Pericardium fibroblast (primary cell): ENCODE results near the gene POM121L2. TPM values are rescaled to one million over a fixed set of nuclear protein-coding genes. Genes with fewer than 3 reads are reported as not detected.

Experiments
- total RNA-seq: library from RNA; depleted of rRNA; stranded (reverse); fragments of >200 nt; gene quantifications from 2 replicates; pipeline ENCODE4 v1.2.3, GENCODE V29; 2015

Gene POM121L2
- total RNA-seq: not detected in 2 replicates

GRCh38 chr6:27312146-27312949, at the start of gene POM121L2:
TSS of gene POM121L2 (minus strand) at chr6:27312273. CDS start at chr6:27312170, 103 bp downstream.

Other genes with a start within 250 kb of the POM121L2 start
- not detected in 2 replicates for gene PRSS16, start 64.6 kb downstream of the POM121L2 start, total RNA-seq
- 1.1 and 10.0 TPM in 2 replicates for gene ZNF391, start 76.5 kb upstream of the POM121L2 start, total RNA-seq
- gene ZNF184, start 160.8 kb upstream of the POM121L2 start, total RNA-seq: 3.2 and 4.1 TPM in 2 replicates